Testis (tissue), 2 donors: ENCODE results near the gene LCP2.

ENCODE experiments used
- POLR2A ChIP-seq: fragments of 450-650 bp; IDR thresholded peaks from one replicate; pipeline ENCODE4 v1.6.1; 2017; ENCODE audit warnings: antibody characterized with exemption, mild to moderate bottlenecking, moderate library complexity
- TF ChIP-seq, protein P1 (sequence below), 3 experiments: fragments of 450-650 bp in 2 of 3; fragments of 200-600 bp in 1 of 3; sonication (generic) in 1 of 3; IDR thresholded peaks; one replicate each; pipeline ENCODE4 v1.5.1; 2016 to 2019; ENCODE audit warnings: antibody characterized with exemption in 3 of 3, mild to moderate bottlenecking in 2 of 3, moderate library complexity in 1 of 3

DNA sequence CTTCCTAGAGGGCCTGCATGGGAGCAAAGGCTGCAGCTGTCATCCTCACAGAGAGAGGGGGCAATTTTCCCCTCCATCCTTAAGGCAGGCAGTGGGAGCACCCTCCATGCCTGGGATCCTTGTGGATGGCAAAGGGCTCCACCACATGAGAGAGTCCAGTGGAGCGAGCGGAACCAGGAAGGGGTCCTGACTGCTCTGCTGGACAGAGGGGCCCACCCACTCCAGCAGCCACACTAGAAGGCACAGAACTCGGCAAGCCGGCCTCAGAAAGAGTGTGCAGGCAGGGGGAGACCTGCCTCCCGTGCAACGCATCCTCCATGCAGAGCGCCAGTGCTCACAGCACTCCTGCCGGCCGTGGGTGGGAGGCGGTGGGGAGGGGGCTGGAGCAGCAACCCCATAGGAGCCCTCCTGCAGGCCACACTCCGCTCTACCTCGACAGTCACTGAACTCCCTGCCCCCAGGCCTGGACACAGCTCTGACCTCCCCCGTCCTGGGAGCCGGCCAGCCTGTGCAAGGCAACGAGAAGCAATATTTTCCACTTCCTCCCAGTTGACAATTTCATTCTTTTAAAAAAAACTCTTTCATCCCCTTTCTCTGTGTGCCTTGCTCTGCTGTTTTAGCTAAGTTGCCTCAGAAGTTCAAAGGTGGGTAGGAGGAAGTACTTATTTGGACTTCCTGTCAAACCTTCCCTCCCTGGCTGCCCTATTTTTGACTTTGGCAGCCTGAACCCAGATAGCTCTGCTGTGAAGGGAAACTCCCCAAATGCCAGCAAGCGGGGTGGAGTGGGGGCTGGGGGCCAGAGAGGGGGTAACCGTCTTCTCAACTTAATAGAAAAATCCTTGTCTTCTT lies 5.3 kb upstream of the LCP2 start:
- TF ChIP-seq, protein P1, sequence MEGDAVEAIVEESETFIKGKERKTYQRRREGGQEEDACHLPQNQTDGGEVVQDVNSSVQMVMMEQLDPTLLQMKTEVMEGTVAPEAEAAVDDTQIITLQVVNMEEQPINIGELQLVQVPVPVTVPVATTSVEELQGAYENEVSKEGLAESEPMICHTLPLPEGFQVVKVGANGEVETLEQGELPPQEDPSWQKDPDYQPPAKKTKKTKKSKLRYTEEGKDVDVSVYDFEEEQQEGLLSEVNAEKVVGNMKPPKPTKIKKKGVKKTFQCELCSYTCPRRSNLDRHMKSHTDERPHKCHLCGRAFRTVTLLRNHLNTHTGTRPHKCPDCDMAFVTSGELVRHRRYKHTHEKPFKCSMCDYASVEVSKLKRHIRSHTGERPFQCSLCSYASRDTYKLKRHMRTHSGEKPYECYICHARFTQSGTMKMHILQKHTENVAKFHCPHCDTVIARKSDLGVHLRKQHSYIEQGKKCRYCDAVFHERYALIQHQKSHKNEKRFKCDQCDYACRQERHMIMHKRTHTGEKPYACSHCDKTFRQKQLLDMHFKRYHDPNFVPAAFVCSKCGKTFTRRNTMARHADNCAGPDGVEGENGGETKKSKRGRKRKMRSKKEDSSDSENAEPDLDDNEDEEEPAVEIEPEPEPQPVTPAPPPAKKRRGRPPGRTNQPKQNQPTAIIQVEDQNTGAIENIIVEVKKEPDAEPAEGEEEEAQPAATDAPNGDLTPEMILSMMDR (IDR thresholded peaks at IDR 0.05) = no peak
- no peak for TF ChIP-seq POLR2A
